HG03378 (cell line): ENCODE data around the gene ELN.

Experiments
- ATAC-seq: cut with Tn5 transposase; IDR thresholded peaks from one replicate; pipeline ENCODE4 v1.9.1; 2021; ENCODE audit warnings: mild to moderate bottlenecking, moderate library complexity; ENCODE audit not compliant: unreplicated experiment

Gene ELN

DNA sequence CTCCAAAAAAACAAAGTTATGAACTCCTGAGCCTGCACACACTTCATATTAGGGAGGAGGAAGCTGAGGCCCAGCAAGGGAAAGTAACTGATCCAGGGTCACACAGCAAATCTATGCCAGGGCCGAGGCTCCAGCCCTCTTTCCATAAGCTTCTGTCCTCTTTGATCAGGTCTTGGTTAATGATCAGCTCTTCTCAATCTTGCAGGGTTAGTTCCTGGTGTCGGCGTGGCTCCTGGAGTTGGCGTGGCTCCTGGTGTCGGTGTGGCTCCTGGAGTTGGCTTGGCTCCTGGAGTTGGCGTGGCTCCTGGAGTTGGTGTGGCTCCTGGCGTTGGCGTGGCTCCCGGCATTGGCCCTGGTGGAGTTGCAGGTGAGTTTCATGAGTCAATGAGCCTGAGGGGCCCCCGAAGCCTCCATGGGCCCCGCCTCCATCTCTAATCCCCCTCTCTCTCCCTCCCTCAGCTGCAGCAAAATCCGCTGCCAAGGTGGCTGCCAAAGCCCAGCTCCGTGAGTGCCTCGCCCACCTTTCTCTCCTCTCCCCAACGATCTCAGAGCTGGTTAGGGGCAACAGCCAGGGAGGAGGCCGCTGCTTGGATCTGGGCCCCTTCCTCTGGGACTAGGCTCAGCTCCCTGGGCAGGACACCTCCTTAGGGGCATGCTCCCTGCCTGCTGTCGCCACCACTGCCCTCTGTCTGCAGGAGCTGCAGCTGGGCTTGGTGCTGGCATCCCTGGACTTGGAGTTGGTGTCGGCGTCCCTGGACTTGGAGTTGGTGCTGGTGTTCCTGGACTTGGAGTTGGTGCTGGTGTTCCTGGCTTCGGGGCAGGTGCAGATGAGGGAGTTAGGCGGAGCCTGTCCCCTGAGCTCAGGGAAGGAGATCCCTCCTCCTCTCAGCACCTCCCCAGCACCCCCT, 32.0 kb downstream of the ELN start:
- ATAC-seq = no peak

DNA sequence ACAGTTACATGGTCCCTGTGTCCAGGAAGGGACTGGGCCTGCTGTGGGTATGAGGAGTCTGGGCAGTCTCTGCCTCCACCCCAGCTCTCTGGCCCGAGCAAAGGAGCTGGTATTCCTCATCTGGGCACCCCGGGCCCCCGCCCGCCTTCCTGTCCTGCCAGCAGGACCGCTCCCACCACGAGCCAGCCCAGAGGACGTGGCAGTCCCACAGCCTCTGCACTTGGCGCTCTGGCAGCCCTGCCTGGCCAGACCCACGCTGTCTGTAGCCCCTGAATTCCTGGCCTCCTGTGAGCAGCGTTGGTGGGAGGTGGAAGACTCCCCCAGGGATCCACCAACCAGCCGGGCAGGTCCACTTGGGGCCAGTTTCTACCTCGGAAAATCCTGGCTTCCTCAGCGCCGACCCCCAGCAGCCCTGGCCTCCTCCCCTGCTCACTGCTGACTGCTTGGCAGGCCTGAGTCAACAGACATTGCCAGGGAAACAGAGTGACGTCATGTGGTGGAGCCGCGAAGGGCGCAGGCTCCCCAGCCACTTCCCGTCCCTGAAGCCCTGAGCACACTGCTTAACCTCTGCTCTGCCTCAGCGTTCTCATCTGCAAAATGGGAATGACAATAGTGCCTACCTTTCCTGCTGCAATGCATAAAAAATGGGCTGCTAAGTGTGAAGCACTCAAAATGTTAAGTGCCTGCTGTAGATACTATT, 34.0 kb downstream of the ELN start:
- ATAC-seq = no peak

DNA sequence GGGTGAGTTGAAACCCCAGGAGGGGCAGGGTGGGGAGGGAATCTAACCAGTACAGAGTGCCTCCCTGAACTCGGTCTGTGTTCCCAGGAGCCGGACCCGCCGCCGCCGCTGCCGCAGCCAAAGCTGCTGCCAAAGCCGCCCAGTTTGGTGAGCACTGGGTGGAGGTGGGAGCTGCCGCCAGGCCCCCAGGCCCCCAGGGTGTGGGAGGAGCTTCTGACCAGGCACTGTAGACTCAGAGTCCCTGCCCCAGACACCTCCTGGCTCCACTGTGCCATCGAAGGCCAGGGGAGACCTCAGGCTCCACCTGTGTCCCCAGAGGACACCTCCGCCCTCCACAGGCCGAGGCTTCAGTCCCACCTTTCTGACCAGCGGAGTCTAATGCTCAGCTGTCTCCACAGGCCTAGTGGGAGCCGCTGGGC, 35.3 kb downstream of the ELN start:
- ATAC-seq = no peak

DNA sequence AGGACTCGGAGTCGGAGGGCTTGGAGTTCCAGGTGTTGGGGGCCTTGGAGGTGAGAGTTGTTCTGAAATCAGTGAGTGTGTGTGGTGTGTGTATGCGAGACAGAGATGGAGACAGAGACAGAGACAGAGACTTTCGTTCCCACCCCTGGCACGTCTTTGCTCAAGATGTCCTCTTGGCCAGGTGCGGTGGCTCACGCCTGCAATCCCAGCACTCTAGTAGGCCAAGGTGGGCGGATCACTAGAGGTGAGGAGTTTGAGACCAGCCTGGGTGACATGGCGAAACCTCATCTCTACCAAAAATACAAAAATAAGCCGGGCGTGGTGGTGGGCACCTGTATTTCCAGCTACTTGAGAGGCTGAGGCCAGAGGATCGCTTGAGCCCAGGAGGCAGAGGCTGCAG, 35.7 kb downstream of the ELN start:
- no peak for ATAC-seq

DNA sequence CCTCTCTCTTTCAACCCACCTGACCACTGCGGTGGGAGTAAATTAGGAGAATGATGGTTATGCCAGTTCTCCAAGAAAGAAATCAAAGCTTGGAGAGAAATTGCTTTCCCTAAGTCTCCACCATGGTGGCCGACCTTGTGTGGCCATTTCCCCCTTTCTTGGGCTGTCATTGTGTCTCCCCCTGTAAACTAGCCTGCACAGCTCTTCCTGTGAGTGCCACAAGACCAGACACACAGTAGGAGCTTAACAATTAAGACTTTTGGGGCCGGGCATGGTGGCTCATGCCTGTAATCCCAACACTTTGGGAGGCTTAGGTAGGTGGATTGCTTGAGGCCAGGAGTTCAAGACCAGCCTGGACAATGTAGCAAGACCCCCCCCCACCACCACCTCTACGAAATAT, 36.7 kb downstream of the ELN start:
- ATAC-seq = no peak

DNA sequence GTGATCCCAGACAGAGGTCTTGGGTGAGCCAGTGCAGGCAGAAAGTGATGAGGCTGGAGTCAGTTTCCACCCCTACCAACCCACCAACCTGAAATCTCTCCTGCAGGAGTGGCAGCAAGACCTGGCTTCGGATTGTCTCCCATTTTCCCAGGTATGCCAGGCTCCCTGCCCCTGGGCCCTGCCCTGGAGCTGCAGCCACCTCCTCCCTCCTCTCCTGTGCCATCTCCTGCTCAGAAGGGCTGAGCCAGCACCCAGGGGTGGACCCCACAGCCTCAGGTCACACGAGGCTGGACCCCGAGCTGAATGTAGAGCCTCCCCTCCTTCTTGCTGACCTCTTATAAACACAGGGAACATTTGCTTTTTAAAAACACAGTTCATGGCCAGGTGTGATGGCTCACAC, 38.7 kb downstream of the ELN start:
- ATAC-seq = no peak

DNA sequence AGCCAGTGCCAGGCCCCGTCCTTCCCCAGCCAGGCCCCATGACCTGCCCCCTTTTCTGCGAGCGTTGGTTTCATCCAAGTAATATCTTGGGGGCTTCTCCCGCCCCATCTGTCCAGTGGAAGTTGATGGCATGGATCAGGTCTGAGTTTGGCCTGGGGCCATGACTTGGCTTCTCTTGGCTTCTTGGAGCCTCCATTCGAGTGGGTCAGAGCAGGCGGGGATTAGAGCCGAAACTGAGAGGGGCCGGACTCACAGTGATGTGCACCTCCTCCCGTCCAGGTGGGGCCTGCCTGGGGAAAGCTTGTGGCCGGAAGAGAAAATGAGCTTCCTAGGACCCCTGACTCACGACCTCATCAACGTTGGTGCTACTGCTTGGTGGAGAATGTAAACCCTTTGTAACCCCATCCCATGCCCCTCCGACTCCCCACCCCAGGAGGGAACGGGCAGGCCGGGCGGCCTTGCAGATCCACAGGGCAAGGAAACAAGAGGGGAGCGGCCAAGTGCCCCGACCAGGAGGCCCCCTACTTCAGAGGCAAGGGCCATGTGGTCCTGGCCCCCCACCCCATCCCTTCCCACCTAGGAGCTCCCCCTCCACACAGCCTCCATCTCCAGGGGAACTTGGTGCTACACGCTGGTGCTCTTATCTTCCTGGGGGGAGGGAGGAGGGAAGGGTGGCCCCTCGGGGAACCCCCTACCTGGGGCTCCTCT, 40.6 kb downstream of the ELN start:
- ATAC-seq = no peak

DNA sequence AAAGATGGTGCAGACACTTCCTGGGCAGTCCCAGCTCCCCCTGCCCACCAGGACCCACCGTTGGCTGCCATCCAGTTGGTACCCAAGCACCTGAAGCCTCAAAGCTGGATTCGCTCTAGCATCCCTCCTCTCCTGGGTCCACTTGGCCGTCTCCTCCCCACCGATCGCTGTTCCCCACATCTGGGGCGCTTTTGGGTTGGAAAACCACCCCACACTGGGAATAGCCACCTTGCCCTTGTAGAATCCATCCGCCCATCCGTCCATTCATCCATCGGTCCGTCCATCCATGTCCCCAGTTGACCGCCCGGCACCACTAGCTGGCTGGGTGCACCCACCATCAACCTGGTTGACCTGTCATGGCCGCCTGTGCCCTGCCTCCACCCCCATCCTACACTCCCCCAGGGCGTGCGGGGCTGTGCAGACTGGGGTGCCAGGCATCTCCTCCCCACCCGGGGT, 41.1 kb downstream of the ELN start:
- ATAC-seq = no peak

DNA sequence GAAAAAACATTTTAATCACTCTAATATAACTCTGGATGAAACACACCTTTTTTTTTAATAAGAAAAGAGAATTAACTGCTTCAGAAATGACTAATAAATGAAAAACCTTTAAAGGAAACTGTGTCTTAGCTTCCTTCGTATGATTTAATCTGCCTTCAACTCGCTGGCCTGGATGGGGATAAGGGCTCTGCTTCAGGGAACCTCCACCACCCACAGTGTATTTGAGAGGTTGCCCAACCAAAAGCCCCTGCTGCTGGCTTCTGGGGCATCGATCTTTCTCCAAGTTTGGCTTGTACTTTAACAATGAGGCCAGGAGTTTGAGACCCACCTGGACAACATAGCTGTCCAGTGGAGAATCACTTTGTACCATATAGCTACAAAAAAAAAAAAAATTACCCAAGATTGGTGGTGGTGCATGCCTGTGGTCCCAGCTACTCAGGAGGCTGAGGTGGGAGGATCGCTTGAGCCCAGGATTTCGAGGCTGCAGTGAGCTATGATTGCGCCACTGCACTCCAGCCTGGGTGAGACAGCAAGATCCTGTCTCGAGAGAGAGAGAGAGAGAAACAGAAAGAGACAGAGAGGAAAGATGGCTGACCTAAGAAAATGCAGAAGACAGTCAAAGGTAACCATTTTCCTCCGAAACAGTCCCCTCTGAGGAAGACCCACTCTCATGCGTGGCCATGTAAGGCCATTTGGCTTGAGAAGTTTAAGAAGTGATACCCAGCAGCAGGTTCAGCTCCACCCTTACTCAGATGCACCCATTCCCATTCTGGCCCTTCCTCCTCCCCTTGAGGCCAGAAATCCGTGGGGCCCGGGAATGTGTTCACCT, 42.0 kb downstream of the ELN start:
- no peak for ATAC-seq

DNA sequence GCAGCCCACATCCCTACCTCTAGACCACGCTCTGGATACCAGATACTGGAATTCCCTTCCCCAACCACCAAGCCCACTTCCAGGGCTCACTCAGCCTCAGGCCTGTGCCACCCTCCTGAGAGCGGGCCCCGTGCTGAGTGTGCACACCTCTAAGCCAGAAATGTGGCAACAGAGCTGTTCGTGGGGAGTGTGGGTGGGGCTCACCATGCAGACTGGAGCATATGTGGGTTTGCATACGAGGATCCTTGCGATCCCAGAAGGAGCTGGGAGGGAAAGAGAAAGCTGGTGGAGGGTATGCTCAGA, 42.6 kb downstream of the ELN start:
- no peak for ATAC-seq

DNA sequence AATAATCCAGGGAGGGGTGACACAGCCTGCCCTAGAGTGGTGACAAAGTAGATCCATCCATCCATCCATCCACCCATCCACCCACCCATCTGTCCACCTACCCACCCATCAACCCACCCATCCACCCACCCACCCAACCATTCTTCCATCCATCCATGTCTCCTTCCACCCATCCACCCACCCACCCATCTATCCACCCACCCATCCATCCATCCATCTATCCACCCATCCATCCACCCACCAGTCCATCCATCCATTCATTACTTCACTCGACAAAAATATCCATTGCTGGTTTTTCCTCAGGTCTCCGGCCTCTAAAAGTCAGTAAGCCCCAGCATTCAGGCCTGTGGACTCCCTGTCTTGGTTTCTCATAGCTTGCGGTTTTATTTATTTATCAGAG, 43.1 kb downstream of the ELN start:
- no peak for ATAC-seq

DNA sequence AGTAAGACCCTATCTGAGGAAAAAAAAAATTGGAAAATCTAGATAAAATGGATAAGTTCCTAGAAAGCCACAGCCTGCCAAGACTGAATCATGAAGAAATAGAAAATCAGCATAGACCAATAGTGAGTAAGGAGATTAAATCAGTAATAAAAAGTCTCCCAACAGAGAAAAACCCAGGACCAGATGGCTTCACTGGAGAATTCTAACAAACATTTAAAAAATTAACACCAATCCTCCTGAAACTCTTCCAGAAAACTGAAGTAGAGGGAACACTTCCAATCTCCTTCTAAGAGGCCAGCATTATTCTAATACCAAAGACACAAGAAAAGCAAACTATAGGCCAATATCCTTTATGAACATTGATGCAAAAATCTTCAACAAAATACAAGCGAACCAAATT, 46.8 kb downstream of the ELN start:
- ATAC-seq = no peak

DNA sequence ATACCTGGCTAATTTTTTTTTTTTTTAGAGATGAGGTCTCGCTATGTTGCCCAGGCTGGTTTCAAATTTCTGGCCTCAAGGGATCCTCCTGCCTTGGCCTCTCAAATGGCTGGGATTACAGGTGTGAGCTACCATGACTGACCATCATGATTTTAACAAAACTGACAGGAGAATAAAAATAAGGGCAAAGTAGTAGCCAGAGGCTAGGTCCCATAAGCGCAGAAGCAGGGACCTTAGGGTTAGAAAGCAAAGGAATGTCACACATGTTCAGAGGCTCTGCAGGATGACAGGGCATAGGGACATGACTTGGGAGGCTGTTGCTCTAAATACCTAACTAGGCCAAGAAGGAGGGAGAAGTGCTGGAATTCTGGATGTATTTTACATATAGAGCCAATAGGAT, 50.5 kb downstream of the ELN start:
- ATAC-seq = no peak

DNA sequence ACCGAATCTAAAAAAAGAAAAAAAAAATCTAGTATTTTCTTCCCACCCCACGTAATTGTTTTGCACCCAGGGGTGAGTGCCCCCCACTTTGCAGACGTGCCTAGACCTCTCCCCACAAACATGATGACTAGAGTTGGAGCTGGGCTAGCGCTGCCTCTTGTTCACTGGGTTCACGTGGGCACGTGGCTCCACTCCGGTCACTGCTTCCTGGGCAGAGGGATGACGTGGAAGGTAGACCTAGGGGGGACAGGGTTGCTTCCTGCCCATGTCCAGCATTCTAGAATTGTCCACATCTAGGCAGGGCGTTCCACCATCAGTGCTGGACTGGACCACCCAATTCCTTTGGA, 54.8 kb downstream of the ELN start:
- ATAC-seq = no peak

DNA sequence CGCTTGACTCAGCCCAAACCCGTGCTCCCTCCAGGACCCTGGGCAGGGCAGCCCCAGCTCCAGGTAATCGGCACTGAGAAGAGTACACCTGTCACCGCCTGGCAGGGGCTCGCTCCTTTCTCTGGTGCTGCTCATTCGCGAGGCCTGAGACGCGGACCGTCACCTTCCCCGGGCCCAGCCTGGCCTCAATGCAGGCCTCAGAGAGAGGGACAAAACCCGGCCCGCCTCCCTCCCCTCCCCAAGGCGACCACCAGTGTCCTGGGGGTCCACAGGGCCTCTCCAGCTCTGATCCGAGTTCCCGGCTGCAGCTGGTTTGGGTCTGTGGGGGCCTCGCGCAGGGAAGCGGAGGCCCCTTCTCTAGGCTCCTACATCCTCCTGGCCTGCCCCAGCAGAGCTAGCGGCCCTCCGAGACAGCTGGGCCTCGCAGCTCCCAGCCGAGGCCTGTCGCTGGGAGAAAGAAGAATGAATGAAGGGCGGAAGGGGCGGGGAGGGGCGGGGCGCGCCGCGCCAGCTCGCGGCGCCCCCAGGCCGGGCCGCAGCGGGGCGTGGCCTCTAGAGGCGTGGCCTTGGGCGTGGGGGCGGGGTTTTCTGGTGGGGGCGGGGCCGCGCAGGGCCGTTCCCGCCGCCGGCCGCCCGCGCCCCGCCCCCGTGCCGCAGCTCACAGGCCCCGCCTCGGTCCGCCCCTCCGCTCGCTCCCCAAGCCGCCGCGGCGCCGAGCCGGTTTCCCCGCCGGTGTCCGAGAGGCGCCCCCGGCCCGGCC, 55.3 kb downstream of the ELN start, which contains the start of gene LIMK1:
TSS of gene LIMK1 (plus strand) at position 688 of the 760 bp plus-strand sequence. CDS start 187 bp downstream, outside the sequence.
- ATAC-seq = no peak

DNA sequence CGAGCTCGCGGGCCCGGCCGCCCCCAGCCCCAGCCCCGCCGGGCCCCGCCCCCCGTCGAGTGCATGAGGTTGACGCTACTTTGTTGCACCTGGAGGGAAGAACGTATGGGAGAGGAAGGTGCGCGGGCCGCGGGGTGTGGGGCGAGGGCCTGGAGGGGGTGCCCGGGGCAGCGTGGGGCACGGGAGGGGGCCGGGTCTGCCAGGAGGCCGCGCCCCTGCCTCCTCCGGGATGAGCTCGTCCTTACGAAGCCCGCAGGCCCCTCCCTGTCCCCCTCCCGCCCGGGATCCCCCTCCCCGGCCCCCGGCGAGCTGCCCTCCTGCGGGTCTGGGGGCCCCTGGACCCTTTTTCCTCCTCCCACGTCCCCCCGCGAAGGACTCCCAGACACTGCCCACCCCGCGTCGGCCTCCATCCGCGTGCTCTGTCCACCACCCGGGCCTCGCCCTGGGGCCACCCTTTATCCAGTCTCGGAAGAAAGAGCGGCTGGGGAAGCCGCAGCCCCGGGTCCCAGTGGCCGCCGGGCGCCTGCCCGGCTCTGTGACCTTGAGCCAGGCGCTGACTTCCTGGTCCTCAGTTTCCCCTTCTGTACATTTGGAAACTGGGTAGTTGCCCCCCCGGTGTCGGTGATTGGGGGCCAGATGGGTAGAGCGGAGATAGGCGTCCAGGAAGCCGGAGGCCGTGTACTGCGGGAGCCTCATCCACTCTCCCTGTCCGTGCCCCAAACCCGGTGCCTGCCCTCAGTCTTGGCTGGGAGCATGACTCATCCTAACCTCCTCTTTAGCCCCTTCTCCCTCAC, 56.2 kb downstream of the ELN start:
- ATAC-seq = no peak

DNA sequence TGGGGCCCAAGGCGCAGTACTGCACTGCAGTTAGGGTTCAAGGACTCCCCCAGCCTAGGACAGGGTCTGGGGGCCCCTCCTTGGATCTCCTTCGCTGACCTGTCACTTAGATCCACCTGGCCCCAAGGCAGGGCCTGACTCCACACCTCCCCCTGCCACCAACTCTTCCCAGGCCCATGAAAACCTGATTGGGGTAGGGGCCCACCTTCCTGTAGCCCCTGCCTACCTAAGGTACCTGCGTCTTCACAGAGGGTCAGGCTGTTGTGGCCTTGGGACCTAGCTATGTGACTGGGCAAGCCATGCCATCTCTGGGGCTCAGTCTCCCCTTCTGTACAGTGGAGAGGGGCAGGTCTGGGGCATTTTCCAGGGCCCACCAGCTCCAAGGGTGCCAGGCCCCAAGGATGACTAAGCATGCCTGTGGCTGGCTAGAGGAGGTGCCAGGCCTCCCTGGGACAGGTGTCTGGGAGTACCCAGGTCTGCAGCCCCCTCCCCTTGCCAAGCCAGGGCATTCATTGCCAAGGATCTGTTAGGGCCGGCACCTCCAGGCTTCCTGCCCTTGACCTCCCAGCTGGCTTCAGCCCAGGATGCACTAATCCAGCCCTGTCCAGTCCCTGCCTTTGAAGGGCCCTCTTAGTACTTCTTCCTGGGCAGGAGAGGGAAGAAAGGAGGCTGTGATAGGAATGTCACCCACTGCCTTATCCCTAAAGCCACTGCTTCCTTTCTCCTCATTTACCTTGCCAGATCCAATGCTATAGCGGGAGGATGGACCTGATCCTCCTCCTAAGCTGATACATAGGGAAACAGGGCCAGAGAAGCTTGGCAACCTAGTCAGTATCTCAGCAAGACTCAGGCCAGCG, 57.0 kb downstream of the ELN start:
- no peak for ATAC-seq

DNA sequence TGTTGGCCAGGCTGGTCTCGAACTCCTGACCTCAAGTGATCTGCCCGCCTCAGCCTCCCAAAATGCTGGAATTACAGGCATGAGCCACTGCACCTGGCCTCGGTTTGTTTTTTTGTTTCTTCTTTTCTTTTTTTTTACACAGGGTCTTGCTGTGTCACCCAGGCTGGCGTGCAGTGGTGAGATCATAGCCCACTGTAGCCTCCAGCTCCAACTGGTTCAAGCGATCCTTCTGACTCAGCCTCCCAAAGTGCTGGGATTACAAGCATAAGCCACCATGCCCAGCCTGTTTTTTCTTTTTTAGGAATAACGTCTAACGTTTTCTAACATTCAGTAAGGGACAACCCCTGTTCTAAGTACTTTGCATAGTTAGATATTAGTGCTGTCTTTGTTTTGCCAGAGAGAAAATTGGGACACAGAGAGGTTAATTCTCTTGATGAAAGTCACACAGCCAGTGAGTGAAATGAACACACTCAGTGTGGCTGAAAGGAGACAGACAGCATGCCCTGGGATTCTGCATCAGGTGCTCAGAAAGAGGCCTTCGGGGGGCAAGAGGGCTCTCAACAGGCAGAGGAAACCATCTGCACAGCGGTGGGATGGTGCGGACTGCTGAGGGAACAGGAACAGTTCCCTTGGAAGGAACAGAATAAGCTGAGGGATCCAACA, 59.9 kb downstream of the ELN start:
- no peak for ATAC-seq
